ENCODE data around the gene PHKB. TPM values are rescaled to one million over a fixed set of nuclear protein-coding genes. Genes with fewer than 3 reads are reported as not detected.

PHKB gene
- total RNA-seq, 3 donors from 2014 or later, result 12.7 to 17.2 (median 13.0) TPM

DNA sequence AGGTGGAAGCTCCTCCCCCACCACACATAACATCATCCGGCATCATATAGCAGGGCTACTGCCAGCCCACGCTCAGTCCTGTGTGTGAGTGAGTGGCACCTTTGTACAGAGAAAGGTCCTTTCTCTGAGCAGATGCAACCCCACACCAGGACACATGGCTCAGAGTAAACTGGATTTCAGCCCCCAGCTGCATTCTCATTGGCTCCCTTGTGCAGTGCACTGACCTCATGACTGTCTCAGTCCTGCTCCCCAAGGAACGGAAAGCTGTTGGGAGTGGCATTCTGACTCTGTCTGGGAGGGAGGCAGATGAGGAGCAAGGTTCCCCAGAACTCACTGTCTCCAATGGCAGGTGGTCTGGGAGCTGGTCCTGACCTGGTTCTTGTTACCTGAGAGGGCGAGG is 244.1 kb downstream of the PHKB start:
- ATAC-seq, result no peak
- Mint-ChIP-seq H3K27me3 (ENCODE audit: low read depth) (no peaks in the 10 kb centered on the region), H3K4me3 (no peak overlapping the region), H3K36me3 (ENCODE audit: insufficient read depth) (peaks cover 8% of the 10 kb centered on the region), H3K4me1 (ENCODE audit: low read depth) (no peaks in the 10 kb centered on the region), H3K9me3 (peaks cover 5% of the 10 kb centered on the region)
- no peak for DNase-seq

DNA sequence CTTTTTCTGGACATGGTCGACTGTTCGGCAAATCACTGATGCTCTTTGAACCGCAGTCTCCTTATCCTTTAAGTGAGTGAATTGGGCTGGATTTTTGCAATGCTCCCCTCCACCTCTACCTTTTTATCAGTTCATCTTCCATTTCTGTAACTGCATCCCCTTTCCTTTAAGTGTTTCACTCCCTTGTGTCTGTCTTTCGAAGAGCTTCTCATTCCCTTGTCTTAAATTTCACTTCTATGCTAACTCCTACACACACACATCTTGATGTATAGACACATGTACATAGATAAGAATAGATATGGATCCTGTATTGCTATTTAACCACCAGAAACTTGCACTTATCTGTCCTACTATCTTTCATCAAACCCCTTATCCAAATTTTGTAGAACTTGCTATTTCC is 250.7 kb downstream of the PHKB start:
- Mint-ChIP-seq H3K27me3 (ENCODE audit: low read depth) (peaks cover 8% of the 10 kb centered on the region), H3K4me1 (ENCODE audit: low read depth) (peaks cover 2% of the 10 kb centered on the region), H3K4me3 (no peak overlapping the region), H3K9me3 (no peaks in the 10 kb centered on the region), H3K36me3 (ENCODE audit: insufficient read depth) (no peaks in the 10 kb centered on the region)
- ATAC-seq, result no peak
- no peak for DNase-seq

DNA sequence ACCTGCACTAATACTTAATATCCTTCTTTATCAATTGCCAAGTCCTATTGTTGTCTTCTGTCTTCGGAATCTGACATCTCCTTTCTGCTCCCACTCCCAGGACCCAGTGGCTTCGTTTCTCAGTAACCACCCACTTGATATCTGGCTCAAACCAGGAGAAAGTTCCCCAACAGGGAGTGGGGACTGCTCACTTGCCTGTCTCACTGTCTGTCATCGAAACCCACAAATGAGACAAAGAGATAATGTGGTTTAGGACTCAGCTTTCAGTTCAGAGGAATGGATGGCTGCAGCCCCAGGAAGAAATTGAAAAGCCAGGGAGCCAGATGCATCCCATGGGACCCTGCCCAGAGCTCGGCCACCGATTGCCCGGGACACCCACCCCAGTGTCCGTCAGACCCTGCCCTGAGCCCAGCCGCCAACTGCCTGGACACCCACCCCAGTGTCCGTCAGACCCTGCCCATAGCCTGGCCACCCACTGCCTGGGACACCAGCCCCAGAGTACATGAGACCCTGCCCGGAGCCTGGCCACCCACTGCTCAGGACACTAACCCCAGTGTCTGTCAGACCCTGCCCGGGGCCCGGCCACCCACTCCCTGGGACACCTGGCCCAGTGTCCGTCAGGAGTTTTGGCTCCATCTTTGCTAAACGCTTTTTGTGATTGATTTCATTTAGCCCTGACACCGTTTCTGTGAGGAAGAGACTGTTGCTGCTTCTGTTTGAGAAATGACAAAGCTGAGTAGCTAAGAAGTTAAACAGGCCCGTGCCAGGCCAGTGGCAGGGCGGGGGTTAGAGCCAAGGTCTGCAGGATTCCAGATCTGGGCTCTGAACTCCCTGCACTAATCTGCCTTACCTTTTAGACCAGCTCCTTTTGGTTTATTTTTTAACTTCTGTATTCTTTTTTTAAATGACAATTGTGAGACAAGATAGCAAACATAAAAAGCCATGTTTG is 251.4 kb downstream of the PHKB start:
- DNase-seq (no peak), ATAC-seq (no peak)
- H3K9me3 Mint-ChIP-seq, result no peaks in the 10 kb centered on the region
- H3K36me3 Mint-ChIP-seq (ENCODE audit: insufficient read depth), result no peaks in the 10 kb centered on the region
- H3K4me3 Mint-ChIP-seq, result no peak overlapping the region
- peaks cover 2% of the 10 kb centered on the region for H3K4me1 Mint-ChIP-seq (ENCODE audit: low read depth)
- peaks cover 8% of the 10 kb centered on the region for H3K27me3 Mint-ChIP-seq (ENCODE audit: low read depth)

DNA sequence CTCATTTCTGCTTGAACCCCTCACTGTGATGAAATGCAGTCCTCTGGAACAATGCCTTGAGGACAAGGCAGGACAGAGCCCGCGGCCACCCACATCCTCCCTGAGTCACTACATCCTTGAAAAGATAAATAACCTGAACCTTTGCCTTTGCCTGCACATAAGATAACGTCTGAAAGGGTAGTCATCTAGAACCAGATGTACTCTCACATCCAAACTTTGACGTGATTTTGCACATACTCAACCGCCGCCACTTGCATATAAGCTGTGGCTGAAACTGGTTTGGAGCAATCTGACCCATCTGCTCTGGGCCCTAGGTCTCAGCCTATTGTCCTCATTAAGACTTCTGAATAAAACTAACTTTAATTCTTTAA is 252.1 kb downstream of the PHKB start:
- ATAC-seq, result peak; percentile 14 to 57
- H3K4me3 Mint-ChIP-seq, result no peak overlapping the region
- peaks cover 8% of the 10 kb centered on the region for H3K27me3 Mint-ChIP-seq (ENCODE audit: low read depth)
- H3K9me3 Mint-ChIP-seq, result no peaks in the 10 kb centered on the region
- DNase-seq, result no peak
- H3K36me3 Mint-ChIP-seq (ENCODE audit: insufficient read depth), result no peaks in the 10 kb centered on the region
- H3K4me1 Mint-ChIP-seq (ENCODE audit: low read depth), result peaks cover 2% of the 10 kb centered on the region

DNA sequence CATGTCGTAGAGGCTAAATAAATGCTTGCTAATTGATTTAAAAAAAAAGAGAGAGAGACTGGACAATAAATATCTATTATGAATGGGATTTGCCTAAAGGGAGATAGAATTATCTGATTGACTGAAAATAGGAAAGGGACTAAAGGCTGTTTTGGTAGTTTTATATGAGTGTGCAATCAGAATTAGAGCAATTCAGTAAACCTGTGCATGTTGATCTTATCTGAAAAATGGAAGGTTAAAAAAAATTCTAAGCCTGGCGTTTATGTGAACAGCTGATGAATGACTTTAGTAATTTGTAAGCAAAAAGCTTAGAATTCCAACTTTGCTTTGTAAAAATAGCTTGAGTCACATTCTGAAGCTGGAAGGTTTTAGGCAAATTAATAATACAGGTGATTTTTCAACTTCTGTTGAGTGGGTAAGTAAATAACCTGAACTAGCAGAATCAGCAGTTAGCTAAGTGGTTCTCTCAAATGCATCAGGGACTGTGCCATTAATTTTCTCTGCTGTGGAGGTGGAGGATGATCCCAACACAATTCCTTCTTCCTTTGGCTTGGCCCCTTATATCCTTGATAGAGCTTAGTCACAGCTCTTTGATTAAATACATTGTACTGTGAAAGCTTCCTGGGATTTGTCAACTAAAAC is 254.4 kb downstream of the PHKB start:
- H3K4me1 Mint-ChIP-seq (ENCODE audit: low read depth), result peaks cover 2% of the 10 kb centered on the region
- ATAC-seq, result no peak
- H3K36me3 Mint-ChIP-seq (ENCODE audit: insufficient read depth), result no peaks in the 10 kb centered on the region
- no peak for DNase-seq
- H3K27me3 Mint-ChIP-seq (ENCODE audit: low read depth), result peaks cover 8% of the 10 kb centered on the region
- no peaks in the 10 kb centered on the region for H3K9me3 Mint-ChIP-seq
- no peak overlapping the region for H3K4me3 Mint-ChIP-seq

DNA sequence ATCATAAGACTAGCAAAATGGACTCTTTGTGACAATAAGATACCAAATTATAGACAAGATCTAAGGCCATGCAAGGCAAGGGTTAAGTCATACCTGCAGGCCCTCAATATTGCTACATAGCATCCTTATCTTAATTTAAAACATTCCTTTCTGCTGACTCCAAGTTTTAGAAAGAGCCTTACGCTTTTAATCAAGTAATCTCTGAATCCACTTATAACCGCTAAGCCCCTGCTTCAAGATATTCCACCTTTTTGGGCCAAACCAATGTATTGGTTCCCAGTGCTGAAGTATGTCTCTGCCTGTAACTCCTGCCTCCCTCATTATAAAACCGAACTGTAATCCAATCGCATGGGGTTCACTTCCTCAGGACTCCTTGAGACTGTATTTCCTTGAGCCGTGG is 255.4 kb downstream of the PHKB start:
- no peak for DNase-seq
- no peaks in the 10 kb centered on the region for H3K9me3 Mint-ChIP-seq
- ATAC-seq, result no peak
- no peaks in the 10 kb centered on the region for H3K36me3 Mint-ChIP-seq (ENCODE audit: insufficient read depth)
- peaks cover 8% of the 10 kb centered on the region for H3K27me3 Mint-ChIP-seq (ENCODE audit: low read depth)
- H3K4me1 Mint-ChIP-seq (ENCODE audit: low read depth), result peaks cover 2% of the 10 kb centered on the region
- no peak overlapping the region for H3K4me3 Mint-ChIP-seq

DNA sequence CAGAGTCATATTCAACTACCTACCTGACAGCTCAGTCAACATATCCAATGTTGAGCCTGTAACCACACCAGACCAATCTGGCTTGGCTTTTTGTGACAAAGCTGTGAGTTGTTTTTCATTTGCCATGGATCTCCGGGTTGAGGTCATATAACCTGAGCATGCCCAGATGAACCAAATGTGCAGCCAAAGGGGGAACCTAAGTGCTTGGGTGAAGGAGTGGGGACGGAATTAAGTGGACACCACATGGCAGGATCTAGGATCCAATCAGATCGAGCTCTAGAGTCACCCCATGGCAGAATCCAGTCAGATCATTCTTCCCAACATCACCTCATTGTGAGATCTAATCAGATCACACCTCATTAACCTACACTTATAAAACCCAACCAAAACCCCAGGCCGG is 258.6 kb downstream of the PHKB start:
- H3K27me3 Mint-ChIP-seq (ENCODE audit: low read depth), result peaks cover 8% of the 10 kb centered on the region
- H3K4me1 Mint-ChIP-seq (ENCODE audit: low read depth), result no peaks in the 10 kb centered on the region
- no peaks in the 10 kb centered on the region for H3K36me3 Mint-ChIP-seq (ENCODE audit: insufficient read depth)
- DNase-seq, result no peak
- ATAC-seq, result no peak
- no peaks in the 10 kb centered on the region for H3K9me3 Mint-ChIP-seq
- H3K4me3 Mint-ChIP-seq, result no peak overlapping the region

DNA sequence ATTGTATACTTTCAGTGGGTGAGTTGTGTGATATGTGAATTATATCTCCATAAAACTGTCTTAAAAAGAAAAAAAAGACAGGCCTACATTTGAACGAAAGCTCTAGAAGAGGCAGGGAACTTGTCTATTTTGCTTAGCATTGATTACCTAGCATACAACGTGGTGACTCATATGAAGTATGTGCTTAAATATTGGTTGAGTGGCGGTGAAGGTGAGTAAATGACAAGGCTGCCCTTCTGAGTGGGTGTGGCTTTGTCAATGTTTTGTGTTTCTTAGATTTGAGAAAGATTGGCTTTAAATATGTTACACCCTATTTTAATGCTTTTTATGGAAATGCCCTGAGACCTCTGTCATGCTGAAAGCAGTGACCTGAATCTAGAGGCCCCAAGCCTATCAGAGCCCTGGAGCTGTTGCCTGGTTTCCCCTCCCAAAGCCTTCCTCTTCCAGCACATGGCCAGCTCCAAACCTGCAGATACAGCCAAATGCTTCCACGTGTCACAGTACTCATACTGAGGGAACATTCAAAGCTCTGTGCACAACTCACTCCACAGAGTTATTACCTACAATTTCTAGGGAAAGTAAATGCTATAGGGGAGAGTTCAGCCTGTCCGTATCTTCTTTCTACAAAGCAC is 260.0 kb downstream of the PHKB start:
- no peaks in the 10 kb centered on the region for H3K36me3 Mint-ChIP-seq (ENCODE audit: insufficient read depth)

DNA sequence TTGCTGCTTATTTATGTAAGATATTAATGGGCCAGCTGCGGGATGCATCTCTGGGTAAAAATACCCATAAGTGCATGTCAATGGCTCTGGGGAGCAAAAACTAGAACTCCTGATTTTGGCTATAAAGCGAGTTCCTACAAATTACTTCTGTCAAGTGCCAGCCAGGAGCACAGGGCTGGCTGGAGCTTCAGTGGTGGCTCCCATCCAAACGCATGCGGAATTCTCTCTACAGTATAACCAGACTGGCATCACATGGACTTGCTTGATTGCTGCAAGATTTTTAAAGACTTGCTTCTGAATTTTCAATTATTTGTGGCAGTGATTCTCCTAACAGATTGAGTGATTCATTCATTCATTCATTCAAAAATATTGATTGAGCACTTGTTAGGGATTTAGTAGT is 260.9 kb downstream of the PHKB start:
- Mint-ChIP-seq H3K4me1 (ENCODE audit: low read depth) (no peaks in the 10 kb centered on the region), H3K9me3 (no peaks in the 10 kb centered on the region), H3K4me3 (no peak overlapping the region), H3K36me3 (ENCODE audit: insufficient read depth) (no peaks in the 10 kb centered on the region), H3K27me3 (ENCODE audit: low read depth) (no peaks in the 10 kb centered on the region)
- DNase-seq (no peak), ATAC-seq (no peak)

More for the DNA sequence above, 260.0 kb downstream of the PHKB start:
- H3K9me3 Mint-ChIP-seq, result no peaks in the 10 kb centered on the region
- H3K27me3 Mint-ChIP-seq (ENCODE audit: low read depth), result peaks cover 2% of the 10 kb centered on the region
- no peak overlapping the region for H3K4me3 Mint-ChIP-seq
- ATAC-seq (no peak), DNase-seq (no peak)
- H3K4me1 Mint-ChIP-seq (ENCODE audit: low read depth), result no peaks in the 10 kb centered on the region

DNA sequence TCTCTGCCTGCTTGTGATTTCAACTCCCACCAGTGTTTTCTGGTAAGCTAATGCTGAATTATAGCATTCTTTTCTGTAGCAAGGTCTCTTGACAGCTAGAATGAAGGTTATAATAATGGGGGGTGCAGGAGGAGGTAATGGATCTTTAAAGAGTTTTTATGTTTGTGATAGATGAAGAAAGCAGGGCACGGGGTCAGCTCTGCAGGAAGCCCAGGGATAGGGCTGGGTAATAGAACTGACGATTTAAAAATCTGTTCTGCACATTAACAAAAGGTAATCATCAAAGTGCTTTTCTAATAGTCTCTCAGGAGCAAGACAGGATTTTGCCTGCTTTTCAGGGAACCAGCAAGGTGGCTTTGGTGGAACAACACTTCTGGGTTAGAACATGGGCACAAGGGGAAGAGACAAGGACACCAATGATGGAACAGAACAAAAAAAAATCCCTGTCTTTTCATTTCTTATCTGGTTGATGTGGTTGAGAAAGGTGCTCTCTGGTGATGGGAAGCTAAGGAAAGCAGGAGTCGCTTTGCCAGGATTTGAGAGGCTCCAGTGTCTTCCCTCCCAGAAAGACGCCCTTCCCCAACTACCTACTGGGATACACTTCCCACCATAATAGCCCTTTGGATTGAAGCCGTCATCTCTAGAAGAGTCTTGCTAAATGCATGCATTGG is 263.1 kb downstream of the PHKB start:
- H3K4me3 Mint-ChIP-seq, result no peak overlapping the region
- no peaks in the 10 kb centered on the region for H3K36me3 Mint-ChIP-seq (ENCODE audit: insufficient read depth)
- no peaks in the 10 kb centered on the region for H3K4me1 Mint-ChIP-seq (ENCODE audit: low read depth)
- DNase-seq, result no peak
- ATAC-seq, result no peak
- H3K27me3 Mint-ChIP-seq (ENCODE audit: low read depth), result no peaks in the 10 kb centered on the region
- no peaks in the 10 kb centered on the region for H3K9me3 Mint-ChIP-seq

DNA sequence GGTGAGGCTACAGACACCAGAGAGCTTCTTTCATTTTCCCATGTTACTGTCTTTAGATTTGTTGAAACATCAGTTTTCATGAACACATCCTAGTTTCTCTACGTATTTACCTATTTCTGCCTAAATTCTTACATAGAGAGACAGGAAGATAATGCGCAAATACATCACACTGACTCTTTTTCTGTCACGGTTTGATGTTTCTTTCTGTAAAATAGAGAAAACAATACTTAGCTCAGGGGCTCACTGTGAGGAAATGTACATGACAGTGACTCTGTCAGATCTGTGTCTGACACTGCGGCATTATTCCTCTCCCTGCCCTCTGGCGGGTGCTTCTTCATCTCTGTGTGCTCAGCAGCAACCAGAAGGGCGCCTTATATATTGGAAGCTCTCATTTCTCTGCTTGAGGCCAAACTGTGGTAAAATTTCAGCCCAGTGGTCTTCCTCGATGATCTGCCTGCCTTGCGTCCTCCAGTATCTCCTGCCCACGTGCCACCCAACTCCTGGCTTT is 264.1 kb downstream of the PHKB start:
- Mint-ChIP-seq H3K27me3 (ENCODE audit: low read depth) (no peaks in the 10 kb centered on the region), H3K4me1 (ENCODE audit: low read depth) (no peaks in the 10 kb centered on the region), H3K4me3 (no peak overlapping the region), H3K36me3 (ENCODE audit: insufficient read depth) (no peaks in the 10 kb centered on the region), H3K9me3 (no peaks in the 10 kb centered on the region)
- DNase-seq (no peak), ATAC-seq (no peak)

DNA sequence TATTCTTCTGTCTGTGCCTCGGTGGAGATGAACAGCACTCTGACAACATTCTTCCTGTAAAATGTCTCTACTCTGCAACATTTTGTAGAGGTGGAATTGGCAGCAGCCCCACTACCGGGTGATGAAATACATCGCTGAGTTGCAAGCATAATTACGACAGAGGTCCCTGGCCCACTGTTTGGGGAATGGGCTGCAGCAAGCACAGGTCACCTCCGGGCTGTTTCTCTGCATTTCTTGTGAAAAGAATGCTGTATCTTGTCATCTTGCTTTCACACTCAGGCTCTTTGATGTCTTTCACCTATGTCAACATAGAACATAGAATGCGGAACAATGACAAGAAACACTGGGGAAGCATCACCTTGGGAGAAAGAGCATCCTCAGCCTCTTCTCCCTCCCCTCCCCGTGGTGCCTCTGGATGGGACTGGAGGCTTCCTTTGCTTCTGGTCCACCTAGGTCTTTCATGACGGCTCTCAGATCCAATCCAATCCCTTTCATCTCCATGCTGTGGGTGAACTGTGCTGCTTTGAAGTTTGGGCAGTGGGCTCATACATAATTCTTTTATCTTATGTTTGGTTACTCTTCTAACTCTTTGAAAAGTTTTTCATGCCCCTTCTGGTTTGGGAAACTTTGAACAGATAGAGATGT is 265.0 kb downstream of the PHKB start:
- H3K9me3 Mint-ChIP-seq, result no peaks in the 10 kb centered on the region
- no peak for ATAC-seq
- H3K4me1 Mint-ChIP-seq (ENCODE audit: low read depth), result no peaks in the 10 kb centered on the region
- no peaks in the 10 kb centered on the region for H3K27me3 Mint-ChIP-seq (ENCODE audit: low read depth)
- DNase-seq, result no peak
- no peaks in the 10 kb centered on the region for H3K36me3 Mint-ChIP-seq (ENCODE audit: insufficient read depth)
- H3K4me3 Mint-ChIP-seq, result no peak overlapping the region

DNA sequence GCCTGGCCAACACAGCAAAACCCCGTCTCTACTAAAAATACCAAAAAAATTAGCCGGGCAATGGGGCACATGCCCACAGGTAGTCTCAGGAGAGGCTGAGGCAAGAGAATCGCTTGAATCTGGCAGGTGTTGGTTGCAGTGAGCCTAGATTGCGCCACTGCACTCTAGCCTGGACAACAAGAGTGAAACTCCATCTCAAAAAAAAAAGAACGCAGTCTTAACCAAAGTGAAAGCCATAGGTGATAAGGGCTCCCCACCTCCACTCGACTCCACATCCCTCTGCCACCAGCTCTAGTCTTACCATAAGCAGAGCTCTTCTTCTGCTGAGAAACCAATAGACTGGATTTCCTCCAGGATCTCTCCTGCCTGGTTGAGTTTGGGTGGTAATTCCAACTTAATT is 266.0 kb downstream of the PHKB start:
- DNase-seq, result no peak
- no peak for ATAC-seq
- Mint-ChIP-seq H3K4me1 (ENCODE audit: low read depth) (no peaks in the 10 kb centered on the region), H3K36me3 (ENCODE audit: insufficient read depth) (no peaks in the 10 kb centered on the region), H3K4me3 (no peak overlapping the region), H3K9me3 (no peaks in the 10 kb centered on the region), H3K27me3 (ENCODE audit: low read depth) (no peaks in the 10 kb centered on the region)

DNA sequence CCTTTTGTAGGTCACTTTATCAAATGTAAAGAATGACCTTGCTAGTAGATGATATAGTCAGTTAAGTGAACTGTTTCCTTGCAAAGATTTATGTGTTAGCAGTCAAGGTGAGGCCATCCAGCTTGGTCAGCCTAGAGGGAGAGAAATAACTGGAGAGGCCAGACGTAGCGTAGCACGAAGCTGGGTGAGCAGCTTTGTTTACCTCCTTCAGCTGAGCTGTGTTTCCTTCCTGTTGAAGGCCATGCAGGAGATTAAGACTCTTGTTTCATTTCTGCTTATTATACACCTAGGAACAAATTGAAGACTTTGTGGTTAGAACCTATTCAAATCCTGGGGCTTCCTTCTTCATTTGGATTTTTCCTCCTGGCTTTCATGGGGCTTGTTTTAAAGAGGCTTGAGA is 267.1 kb downstream of the PHKB start:
- Mint-ChIP-seq H3K36me3 (ENCODE audit: insufficient read depth) (no peaks in the 10 kb centered on the region), H3K4me1 (ENCODE audit: low read depth) (peaks cover 4% of the 10 kb centered on the region), H3K4me3 (no peak overlapping the region), H3K27me3 (ENCODE audit: low read depth) (peaks cover 4% of the 10 kb centered on the region), H3K9me3 (no peaks in the 10 kb centered on the region)
- no peak for DNase-seq
- ATAC-seq, result no peak

Measured in activated T-cell treated with anti-CD3 and anti-CD28 coated beads, Interleukin-2, amount 50 U/mL, for 4 hours (primary cell).